ENCODE data around the gene ERVV-1.
"Not testable (repeated sequence)": the region's sequence is repeated elsewhere in the genome, so short reads cannot be mapped to it uniquely, and the experiment has no call there.

Gene ERVV-1

GRCh38 chr19:53013621-53014020, at the start of gene ERVV-1:
Gene ERVV-1, plus strand, starts transcription at chr19:53013921. Its CDS starts 170 bp downstream, at chr19:53014091.
- no peak for DNase-seq (ENCODE audit: low spot score)

GRCh38 chr19:52967772-52968171, 45.9 kb upstream of the ERVV-1 start:
- no peak for DNase-seq (ENCODE audit: low spot score)

GRCh38 chr19:52981329-52981728, 32.4 kb upstream of the ERVV-1 start:
- DNase-seq (ENCODE audit: low spot score) = no peak

DNA sequence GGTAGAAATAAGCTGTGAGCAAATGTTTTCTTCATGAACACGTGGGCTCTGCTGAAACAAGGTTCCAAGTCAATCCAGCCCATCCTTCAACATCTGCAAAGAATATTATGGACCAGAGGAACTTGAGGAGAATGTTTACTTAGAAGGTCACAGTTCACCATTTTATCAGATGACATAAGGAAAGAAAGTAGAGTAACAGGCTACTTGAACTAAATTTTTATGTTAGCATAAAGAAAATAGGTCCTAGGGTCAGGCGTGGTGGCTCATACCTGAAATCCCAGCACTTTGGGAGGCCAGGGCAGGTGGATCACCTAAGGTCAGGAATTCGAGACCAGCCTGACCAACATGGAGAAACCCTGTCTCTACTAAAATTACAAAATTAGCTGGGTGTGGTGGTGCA, 30.6 kb upstream of the ERVV-1 start:
- not testable (repeated sequence) for DNase-seq (ENCODE audit: low spot score)

DNA sequence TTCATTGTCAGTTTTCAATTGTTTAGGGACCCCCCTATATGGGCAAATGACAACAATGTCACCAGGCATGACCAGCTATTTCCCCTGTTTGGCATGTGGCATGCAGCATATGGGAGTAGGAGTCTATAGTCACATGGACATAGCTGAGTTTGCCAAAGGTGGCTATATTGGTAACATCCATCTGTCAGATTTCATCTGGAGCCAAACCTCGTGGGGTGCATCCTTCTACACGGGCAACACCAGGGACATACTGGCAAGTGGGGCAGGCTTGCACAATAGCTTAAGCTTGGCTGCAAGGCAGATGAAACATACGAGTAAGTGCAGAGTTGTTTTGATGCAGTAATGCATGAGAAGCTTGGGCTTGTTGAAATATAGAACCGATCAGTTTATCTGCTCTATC, 26.5 kb upstream of the ERVV-1 start:
- DNase-seq (ENCODE audit: low spot score) = no peak

GRCh38 chr19:52988506-52988905, 25.2 kb upstream of the ERVV-1 start:
- DNase-seq (ENCODE audit: low spot score) = no peak

GRCh38 chr19:52990759-52991418, 22.8 kb upstream of the ERVV-1 start:
- DNase-seq (ENCODE audit: low spot score) = no peak

- no peak for DNase-seq (ENCODE audit: low spot score)
Observed at GRCh38 chr19:52991484-52991883, 22.2 kb upstream of the ERVV-1 start.

DNA sequence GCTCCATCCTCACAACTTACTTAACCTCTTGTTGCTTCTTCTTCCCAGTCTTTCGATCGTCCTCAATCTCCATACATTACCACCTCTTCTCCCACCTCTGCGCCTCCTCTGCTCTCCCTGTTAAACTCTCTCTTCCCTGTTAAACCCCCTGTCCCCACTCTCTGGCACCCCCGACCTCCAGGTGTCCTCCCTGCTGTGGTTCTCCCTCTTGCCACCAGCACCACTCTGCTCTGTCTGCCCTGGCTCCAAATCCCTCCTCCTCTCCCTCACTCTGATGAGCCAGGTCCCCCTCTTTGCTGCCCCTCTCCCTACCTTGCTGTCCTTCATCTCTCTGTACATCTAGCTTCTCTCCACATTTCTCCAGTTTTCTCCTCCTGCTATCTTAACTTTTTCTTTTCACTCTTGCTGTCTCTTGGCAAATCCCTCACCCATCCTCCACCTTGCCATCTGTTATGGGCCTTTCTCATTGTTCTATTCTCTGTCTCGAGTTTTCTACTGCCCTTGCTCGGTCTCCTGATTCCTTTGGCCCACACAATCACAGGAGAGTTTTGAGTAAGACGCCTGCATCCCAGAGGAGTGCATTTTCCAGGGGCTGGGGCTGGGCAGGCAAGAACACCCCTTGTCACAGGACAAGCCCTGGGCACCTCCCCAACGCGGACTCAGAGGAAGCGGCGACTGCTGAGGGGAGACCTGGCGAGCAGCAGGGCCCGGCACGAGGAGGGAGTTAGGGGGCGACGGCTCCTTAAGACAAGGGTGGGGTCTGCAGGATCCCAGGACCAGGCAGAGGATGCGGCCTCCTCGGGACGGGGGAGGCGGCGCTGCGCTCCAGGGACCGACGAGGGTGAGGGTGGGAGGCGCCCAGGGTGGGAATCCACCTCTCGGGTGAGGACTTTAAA, 21.4 kb upstream of the ERVV-1 start:
- DNase-seq (ENCODE audit: low spot score) = no peak

GRCh38 chr19:52993342-52994178, 20.2 kb upstream of the ERVV-1 start:
- DNase-seq (ENCODE audit: low spot score) = no peak

DNA sequence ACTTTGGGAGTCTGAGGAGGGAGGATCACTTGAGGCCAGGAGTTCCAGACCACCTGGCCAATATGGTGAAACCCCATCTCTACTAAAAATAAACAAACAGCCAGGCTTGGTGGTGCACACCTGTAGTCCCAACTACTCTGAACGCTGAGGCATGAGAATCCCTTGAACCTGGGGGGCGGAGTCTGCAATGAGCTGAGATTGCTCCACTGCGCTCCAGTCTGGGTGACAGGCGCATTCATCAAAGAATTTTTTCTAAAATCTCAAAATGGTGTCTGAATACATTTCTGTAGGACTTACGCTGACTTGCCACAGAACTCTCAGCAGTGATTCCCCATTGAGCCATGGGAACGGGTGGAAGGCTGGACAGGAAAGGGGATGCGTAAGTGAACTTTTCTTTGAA, 18.0 kb upstream of the ERVV-1 start:
- no peak for DNase-seq (ENCODE audit: low spot score)

DNA sequence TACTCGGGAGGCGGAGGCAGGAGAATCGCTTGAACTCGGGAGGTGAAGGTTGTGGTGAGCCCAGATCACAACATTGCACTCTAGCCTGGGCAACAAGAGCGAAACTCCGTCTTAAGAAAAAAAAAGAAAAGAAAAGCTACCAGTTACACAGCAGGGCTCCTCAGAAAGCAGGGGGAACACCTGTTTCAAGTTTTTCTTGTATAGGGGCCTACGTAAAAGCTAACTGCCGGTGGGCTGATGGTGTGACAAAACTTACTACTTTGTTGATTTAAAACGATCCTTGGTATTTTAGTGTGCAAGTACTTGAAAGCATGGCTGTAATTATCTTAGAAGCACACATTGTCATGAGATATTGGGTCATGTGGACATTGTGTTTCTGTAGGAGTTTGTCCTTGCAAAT, 15.7 kb upstream of the ERVV-1 start:
- DNase-seq (ENCODE audit: low spot score) = no peak

- no peak for DNase-seq (ENCODE audit: low spot score)
Observed at GRCh38 chr19:53002479-53002878, 11.2 kb upstream of the ERVV-1 start.

GRCh38 chr19:53004242-53004641, 9.5 kb upstream of the ERVV-1 start:
- DNase-seq (ENCODE audit: low spot score) = no peak

DNA sequence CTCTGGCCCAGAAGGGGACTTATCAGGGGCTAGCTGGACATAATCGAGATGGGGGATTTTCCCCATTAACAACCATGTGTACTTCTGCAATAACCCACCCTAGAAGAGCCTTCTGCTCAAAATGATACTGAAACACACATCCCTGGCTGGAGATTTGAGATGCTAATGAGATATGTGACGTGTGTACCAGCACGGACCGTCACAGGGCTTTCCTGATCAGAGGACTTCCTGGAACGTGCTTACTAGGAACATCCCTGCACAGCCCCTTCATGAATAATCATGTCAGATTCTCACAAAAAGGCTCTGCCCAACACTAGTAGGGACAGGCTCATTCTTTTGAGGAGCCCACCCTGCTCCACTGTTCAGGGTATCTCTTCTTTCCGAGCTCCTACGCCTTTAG, 6.5 kb upstream of the ERVV-1 start:
- no peak for DNase-seq (ENCODE audit: low spot score)

DNA sequence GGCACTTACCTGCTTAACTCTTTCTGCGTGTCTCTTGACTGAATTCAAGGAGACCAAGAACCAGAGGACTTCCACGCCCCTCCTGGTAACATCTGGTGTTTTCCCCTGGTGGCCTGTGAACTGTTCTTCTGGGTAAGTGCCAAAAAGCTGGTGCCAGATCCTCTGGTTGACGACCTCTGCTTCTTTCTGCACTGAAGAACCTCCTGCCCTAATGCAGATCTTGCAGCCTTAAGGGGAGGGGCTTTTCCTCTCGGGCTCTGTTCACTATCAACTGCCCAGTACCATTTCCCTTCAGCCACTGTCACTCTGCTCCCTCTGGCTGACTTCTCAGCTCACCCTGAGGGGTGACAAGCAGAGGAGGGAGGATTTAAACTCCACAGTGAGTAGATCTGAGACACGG, 6.1 kb upstream of the ERVV-1 start:
- no peak for DNase-seq (ENCODE audit: low spot score)

DNA sequence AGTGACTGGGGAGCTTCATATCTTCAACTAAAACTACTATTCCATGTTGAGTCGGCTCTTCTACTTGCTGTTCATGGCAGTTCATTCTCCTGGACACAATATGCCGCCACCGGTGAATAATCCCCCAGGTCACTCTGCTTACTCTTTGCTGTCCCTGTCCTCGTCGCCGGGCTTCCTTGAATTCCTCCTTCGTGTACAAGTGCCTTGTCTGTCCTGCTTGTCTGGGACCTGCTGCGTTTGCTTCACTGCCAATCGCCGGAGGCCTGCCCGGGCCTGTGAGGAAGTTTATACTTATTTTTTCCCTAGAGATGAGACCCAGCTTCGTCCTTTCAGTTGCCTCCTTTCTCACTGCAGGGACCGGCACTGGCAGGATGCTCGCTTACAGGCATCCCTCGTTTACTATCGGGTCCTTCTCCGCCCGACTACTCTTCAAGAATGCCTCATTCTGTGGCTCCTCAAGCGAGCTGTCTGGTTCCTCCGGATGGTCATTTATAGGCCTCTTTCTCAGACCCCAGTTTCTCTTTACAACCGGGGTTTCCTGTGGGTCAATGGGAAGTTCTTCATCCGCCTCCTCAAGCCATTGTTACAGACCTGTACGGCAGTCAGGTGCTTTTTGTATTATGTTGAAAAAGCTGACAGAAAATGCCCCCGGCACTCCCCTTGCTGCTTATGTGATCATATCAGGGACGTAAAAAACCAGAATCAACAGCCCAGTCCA, 5.5 kb upstream of the ERVV-1 start:
- no peak for DNase-seq (ENCODE audit: low spot score)

GRCh38 chr19:53010494-53010893, 3.2 kb upstream of the ERVV-1 start:
- no peak for DNase-seq (ENCODE audit: low spot score)

DNA sequence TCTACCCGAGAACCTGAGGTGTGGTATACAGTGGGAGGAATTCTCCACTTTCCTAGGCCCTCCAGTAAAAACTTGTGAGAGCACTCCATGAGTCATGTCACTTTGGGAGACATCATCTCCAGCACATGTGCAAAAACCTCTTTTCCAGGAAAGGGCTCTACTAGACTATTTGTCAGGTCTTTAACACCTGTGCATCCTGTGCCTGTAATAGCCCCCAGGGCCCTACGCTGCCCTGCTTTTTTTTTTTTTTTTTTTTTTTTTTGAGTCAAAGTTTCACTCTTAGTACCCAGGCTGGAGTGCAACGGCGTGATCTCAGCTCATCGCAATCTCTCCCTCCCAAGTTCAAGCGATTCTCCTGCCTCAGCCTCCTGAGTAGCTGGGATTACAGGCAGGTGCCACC, 1.7 kb upstream of the ERVV-1 start:
- DNase-seq (ENCODE audit: low spot score) = no peak

- DNase-seq (ENCODE audit: low spot score) = no peak
Observed at GRCh38 chr19:53015159-53015558, 1.4 kb downstream of the ERVV-1 start.

- no peak for DNase-seq (ENCODE audit: low spot score)
Observed at GRCh38 chr19:53015730-53016129, 2.0 kb downstream of the ERVV-1 start.

DNA sequence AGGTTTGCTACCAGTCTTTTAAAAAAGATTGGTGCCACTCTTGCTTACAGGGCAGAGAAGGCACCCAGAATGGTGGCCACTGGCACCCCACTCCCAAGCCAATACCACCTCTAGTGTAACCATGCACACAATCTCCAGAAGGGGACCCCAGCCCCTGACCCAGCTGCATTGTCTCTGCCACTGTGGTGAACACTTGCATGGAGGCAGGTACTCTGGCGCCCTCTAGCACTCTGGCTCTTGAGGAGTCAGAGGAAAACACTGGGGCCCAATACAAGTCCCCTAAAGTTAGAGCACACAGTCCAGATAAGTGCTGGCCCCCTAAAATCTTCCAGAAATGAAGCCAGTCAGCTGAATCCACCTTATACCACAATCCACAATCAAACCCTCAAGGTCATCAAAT, 6.0 kb downstream of the ERVV-1 start:
- no peak for DNase-seq (ENCODE audit: low spot score)
